ENCODE results near the gene PFKP. TPM values are rescaled to one million over a fixed set of nuclear protein-coding genes. Genes with fewer than 3 reads are reported as not detected.
A peak's percentile ranks its signal among the peaks of the same experiment; 100 is the strongest.

The PFKP gene
- total RNA-seq, 1 experiment from 2014 or later: 971 TPM

- in situ Hi-C loops (cut with HindIII; ENCODE audit: low pct_unique_long_range_greater_than_20kb, low sequenced_read_pairs): no loop called here
Observed at GRCh38 chr10:3139216-3139910, 72.0 kb downstream of the PFKP start.

GRCh38 chr10:3140280-3140679 is 72.9 kb downstream of the PFKP start:
- DNase-seq (ENCODE audit: low read depth): no peak
- in situ Hi-C loops (cut with HindIII; ENCODE audit: low pct_unique_long_range_greater_than_20kb, low sequenced_read_pairs): no loop called here

More at GRCh38 chr10:3139216-3139910, 72.0 kb downstream of the PFKP start:
- peak; percentile 36 for DNase-seq (ENCODE audit: low read depth)

- no peak for DNase-seq (ENCODE audit: low read depth)
- in situ Hi-C loops (cut with HindIII; ENCODE audit: low pct_unique_long_range_greater_than_20kb, low sequenced_read_pairs): no loop called here
Observed at GRCh38 chr10:3141351-3142005, 74.1 kb downstream of the PFKP start.

- in situ Hi-C loops (cut with HindIII; ENCODE audit: low pct_unique_long_range_greater_than_20kb, low sequenced_read_pairs): no loop called here
- no peak for DNase-seq (ENCODE audit: low read depth)
Observed at GRCh38 chr10:3142146-3142875, 75.0 kb downstream of the PFKP start.

GRCh38 chr10:3143366-3143765 is 76.0 kb downstream of the PFKP start:
- in situ Hi-C loops (cut with HindIII; ENCODE audit: low pct_unique_long_range_greater_than_20kb, low sequenced_read_pairs): no loop called here
- no peak for DNase-seq (ENCODE audit: low read depth)

GRCh38 chr10:3143791-3144434 is 76.6 kb downstream of the PFKP start:
- in situ Hi-C loops (cut with HindIII; ENCODE audit: low pct_unique_long_range_greater_than_20kb, low sequenced_read_pairs): no loop called here
- no peak for DNase-seq (ENCODE audit: low read depth)

- no peak for DNase-seq (ENCODE audit: low read depth)
- in situ Hi-C loops (cut with HindIII; ENCODE audit: low pct_unique_long_range_greater_than_20kb, low sequenced_read_pairs): no loop called here
Observed at GRCh38 chr10:3145366-3145765, 78.0 kb downstream of the PFKP start.

- no peak for DNase-seq (ENCODE audit: low read depth)
- in situ Hi-C loops (cut with HindIII; ENCODE audit: low pct_unique_long_range_greater_than_20kb, low sequenced_read_pairs): no loop called here
Observed at GRCh38 chr10:3146289-3146688, 78.9 kb downstream of the PFKP start.

GRCh38 chr10:3147117-3147820 is 79.9 kb downstream of the PFKP start:
- DNase-seq (ENCODE audit: low read depth): no peak
- in situ Hi-C loops (cut with HindIII; ENCODE audit: low pct_unique_long_range_greater_than_20kb, low sequenced_read_pairs): no loop called here

- no peak for DNase-seq (ENCODE audit: low read depth)
- in situ Hi-C loops (cut with HindIII; ENCODE audit: low pct_unique_long_range_greater_than_20kb, low sequenced_read_pairs): no loop called here
Observed at GRCh38 chr10:3148041-3148440, 80.7 kb downstream of the PFKP start.

GRCh38 chr10:3148994-3149393 is 81.6 kb downstream of the PFKP start:
- no peak for DNase-seq (ENCODE audit: low read depth)
- in situ Hi-C loops (cut with HindIII; ENCODE audit: low pct_unique_long_range_greater_than_20kb, low sequenced_read_pairs): no loop called here

GRCh38 chr10:3149918-3150317 is 82.6 kb downstream of the PFKP start:
- no peak for DNase-seq (ENCODE audit: low read depth)
- in situ Hi-C loops (cut with HindIII; ENCODE audit: low pct_unique_long_range_greater_than_20kb, low sequenced_read_pairs): no loop called here

- in situ Hi-C loops (cut with HindIII; ENCODE audit: low pct_unique_long_range_greater_than_20kb, low sequenced_read_pairs): no loop called here
- no peak for DNase-seq (ENCODE audit: low read depth)
Observed at GRCh38 chr10:3150366-3150765, 83.0 kb downstream of the PFKP start.

GRCh38 chr10:3150961-3151360 is 83.6 kb downstream of the PFKP start:
- no peak for DNase-seq (ENCODE audit: low read depth)
- in situ Hi-C loops (cut with HindIII; ENCODE audit: low pct_unique_long_range_greater_than_20kb, low sequenced_read_pairs): no loop called here

GRCh38 chr10:3151889-3152565 is 84.7 kb downstream of the PFKP start:
- in situ Hi-C loops (cut with HindIII; ENCODE audit: low pct_unique_long_range_greater_than_20kb, low sequenced_read_pairs): no loop called here
- DNase-seq (ENCODE audit: low read depth): no peak

GRCh38 chr10:3152566-3152935 is 85.2 kb downstream of the PFKP start:
- no peak for DNase-seq (ENCODE audit: low read depth)
- in situ Hi-C loops (cut with HindIII; ENCODE audit: low pct_unique_long_range_greater_than_20kb, low sequenced_read_pairs): no loop called here

GRCh38 chr10:3154666-3155065 is 87.3 kb downstream of the PFKP start:
- in situ Hi-C loops (cut with HindIII; ENCODE audit: low pct_unique_long_range_greater_than_20kb, low sequenced_read_pairs): no loop called here
- no peak for DNase-seq (ENCODE audit: low read depth)

- in situ Hi-C loops (cut with HindIII; ENCODE audit: low pct_unique_long_range_greater_than_20kb, low sequenced_read_pairs): no loop called here
- no peak for DNase-seq (ENCODE audit: low read depth)
Observed at GRCh38 chr10:3159152-3159551, 91.8 kb downstream of the PFKP start.
